ENCODE results near the gene PHETA1. TPM values are rescaled to one million over a fixed set of nuclear protein-coding genes. Genes with fewer than 3 reads are reported as not detected.

Gene PHETA1
- total RNA-seq, 2 donors from 2014 or later, result 11.5 to 13.4 TPM

DNA sequence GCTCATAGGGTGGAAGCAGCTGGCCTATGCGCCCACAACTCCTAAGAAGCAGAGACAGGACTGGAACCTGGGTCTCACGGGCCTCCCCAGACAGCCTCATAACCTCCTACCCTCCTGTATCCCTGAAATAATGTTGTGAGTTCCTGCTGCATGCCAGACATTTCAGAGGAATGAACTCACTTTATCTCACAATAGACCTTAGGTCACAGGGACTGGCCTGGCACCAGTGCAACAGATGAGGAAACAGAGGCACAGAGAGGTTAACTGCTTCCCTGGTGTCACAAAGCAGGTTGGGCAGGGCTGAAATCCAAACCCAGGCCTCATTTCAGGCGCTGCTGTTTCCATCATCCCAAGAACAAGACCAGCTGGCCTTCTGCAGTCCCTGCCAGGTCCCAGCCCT, 5.3 kb downstream of the PHETA1 start:
- TF ChIP-seq, protein P1, sequence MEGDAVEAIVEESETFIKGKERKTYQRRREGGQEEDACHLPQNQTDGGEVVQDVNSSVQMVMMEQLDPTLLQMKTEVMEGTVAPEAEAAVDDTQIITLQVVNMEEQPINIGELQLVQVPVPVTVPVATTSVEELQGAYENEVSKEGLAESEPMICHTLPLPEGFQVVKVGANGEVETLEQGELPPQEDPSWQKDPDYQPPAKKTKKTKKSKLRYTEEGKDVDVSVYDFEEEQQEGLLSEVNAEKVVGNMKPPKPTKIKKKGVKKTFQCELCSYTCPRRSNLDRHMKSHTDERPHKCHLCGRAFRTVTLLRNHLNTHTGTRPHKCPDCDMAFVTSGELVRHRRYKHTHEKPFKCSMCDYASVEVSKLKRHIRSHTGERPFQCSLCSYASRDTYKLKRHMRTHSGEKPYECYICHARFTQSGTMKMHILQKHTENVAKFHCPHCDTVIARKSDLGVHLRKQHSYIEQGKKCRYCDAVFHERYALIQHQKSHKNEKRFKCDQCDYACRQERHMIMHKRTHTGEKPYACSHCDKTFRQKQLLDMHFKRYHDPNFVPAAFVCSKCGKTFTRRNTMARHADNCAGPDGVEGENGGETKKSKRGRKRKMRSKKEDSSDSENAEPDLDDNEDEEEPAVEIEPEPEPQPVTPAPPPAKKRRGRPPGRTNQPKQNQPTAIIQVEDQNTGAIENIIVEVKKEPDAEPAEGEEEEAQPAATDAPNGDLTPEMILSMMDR (IDR thresholded peaks at IDR 0.05), result no peak
- Histone ChIP-seq H3K36me3 (peaks cover 4% of the 10 kb centered on the region), H3K4me3 (no peak overlapping the region), H3K4me1 (peaks cover 0 to 44% of the 10 kb centered on the region in 2 donors), H3K27ac (no peak overlapping the region), H3K9me3 (no peaks in the 10 kb centered on the region), H3K27me3 (no peaks in the 10 kb centered on the region)
- DNase-seq (ENCODE audit: low spot score), result no peak

DNA sequence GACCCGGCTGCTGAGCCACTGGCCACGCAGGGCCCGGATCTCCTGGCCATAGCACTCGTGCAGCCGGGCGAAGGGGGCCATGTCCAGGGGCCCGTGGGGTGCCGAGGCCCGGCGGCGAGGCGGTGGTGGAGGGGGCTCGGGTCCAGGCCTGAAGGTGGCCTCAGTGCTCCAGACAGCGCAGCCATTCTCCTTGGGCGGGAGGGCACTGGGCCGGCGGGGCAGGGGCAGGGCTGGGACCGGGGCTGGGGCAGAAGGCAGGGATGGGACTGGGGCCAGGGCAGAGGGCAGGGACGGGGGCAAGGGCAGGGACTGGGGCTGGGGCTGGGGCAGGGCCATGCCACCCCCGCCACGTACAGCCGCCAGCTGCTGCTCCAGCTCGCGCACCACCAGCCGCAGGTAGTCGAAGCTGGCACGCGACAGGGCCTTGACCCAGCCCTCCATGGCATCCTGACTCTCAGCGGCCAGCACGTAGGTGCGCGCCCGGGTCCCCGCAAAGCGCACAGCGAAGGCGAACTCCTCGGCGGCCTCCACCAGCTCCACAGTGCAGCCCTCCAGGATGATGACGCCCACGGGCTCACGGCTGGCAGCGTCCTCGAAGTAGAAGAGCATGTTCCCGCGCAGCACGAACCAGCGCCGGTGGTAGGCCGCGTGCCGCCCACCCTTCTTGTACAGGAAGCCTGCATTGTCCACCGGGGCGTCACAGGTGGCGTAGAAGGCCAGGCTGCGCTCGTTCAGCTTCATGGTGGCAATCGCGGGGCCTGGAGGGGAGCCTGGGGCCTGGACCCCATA, 6.0 kb downstream of the PHETA1 start:
- no peaks in the 10 kb centered on the region for H3K27me3 ChIP-seq
- H3K4me1 ChIP-seq, result peaks cover 0 to 38% of the 10 kb centered on the region in 2 donors
- H3K4me3 ChIP-seq, result no peak overlapping the region
- DNase-seq (ENCODE audit: low spot score), result no peak
- peaks cover 4% of the 10 kb centered on the region for H3K36me3 ChIP-seq
- no peak overlapping the region for H3K27ac ChIP-seq
- no peaks in the 10 kb centered on the region for H3K9me3 ChIP-seq
- TF ChIP-seq, protein P1 (IDR thresholded peaks at IDR 0.05), result no peak

DNA sequence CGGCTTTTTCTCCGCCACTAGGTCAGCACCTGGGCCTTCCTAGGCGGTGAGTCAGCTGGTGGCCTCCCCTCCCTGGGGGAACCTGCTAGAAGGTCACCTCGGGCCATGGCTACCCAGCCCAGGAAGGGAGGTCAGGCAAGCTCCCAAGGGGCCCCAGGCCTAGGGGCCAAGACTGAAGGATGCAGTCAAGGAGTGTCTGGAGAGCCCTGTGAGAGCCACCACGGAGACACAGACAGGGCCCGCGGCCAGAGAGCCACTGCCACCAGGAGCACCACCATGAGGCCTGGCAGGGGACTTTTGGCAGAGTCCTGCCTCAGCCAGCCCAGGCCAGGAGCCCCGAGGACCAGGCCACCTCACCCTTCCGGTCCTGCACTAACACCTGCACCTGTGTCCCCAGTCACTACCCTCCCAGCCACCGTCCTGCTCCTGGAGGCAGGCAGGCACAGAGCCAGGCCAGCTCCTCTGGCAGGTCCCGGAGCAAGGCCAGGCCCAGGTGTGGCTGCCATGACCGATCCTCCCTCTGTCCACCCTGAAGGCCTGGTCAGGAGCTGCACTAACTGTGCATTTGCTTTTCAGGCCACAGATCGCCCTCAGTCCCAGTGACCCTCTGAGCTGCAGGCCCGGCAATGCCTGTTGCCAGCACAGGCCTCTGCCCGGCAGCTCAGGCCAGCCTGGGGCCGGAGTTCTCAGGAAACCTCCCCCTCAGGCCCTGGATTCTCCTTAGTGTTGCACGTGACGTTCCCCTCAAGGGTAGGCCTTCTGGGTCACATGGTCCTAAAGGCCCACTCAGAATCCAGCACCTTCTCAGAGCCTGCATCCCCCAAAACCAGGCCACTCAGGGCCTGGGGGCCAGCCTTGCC, 6.9 kb downstream of the PHETA1 start:
- peaks cover 0 to 29% of the 10 kb centered on the region in 2 donors for H3K4me1 ChIP-seq
- no peak overlapping the region for H3K27ac ChIP-seq
- no peaks in the 10 kb centered on the region for H3K9me3 ChIP-seq
- no peaks in the 10 kb centered on the region for H3K27me3 ChIP-seq
- TF ChIP-seq, protein P1 (IDR thresholded peaks at IDR 0.05), result no peak
- H3K36me3 ChIP-seq, result peaks cover 4% of the 10 kb centered on the region
- H3K4me3 ChIP-seq, result no peak overlapping the region
- no peak for DNase-seq (ENCODE audit: low spot score)

DNA sequence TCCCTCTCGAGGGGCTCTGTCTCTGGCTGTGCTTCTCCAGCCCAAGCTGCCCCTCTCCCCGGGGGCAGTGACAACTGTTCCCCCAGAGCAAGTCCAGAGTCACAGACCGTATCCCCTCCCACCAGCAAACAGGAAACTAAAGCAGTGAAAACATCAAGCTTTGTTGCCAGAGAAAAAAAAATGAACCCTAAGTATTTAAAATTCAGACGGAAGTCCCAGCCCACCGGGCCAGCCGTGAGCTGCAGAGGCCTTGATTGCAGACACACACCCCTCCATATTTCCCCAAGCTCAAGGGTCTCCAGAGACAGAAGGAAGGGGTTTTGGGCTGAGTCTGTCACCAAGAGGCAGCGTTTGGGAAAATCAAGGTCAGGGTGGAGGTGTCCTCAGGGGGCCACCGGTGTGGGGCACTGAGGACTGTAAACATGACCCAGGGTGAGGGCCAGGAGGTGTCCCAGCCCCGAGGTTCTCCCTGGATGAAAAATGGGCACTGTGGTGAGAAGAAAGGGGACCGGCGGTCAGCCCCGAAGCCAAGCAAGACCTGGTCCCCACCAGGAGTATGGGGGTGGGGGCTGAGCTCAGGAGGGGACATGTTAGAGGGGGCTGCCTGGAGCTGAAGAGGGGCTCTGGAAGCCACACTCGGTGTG, 7.7 kb downstream of the PHETA1 start:
- Histone ChIP-seq H3K4me1 (peaks cover 0 to 28% of the 10 kb centered on the region in 2 donors), H3K27ac (no peak overlapping the region), H3K27me3 (no peaks in the 10 kb centered on the region), H3K36me3 (peaks cover 4% of the 10 kb centered on the region), H3K4me3 (no peak overlapping the region), H3K9me3 (no peaks in the 10 kb centered on the region)
- DNase-seq (ENCODE audit: low spot score), result no peak
- TF ChIP-seq, protein P1 (IDR thresholded peaks at IDR 0.05), result no peak

DNA sequence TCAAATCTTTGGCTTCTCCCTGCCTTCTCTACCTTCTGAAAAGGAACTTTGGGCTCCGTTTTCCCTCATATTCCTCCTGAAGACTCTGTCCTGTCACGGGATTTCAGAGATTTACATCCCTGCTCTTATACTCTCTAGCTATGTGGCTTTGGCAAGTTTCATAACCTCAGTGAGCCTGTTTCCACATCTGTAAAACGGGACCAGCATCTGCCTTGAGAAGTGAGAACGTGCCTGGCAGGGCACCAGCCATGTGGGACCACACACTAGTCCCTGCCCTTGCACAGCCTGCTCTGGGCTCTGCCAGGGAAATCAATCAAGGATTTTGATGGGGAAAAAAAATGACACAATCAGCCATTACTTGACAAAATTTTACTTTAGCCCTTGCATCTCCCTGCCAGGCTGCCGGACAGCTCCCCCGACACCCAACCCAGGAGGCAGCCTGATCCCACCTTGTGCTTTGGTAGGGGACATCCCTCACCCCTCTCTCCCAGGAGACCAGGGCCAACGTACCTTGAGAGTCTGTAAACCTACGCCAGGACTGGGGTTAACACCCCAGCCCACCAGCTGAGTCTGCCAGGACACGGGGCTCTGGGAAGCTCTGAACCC, 8.5 kb downstream of the PHETA1 start:
- no peak for DNase-seq (ENCODE audit: low spot score)
- TF ChIP-seq, protein P1 (IDR thresholded peaks at IDR 0.05), result no peak
- H3K4me3 ChIP-seq, result no peak overlapping the region
- H3K27me3 ChIP-seq, result no peaks in the 10 kb centered on the region
- H3K4me1 ChIP-seq, result peaks cover 0 to 28% of the 10 kb centered on the region in 2 donors
- no peaks in the 10 kb centered on the region for H3K9me3 ChIP-seq
- H3K36me3 ChIP-seq, result peaks cover 4% of the 10 kb centered on the region
- H3K27ac ChIP-seq, result no peak overlapping the region
